Smooth muscle cell of the coronary artery (primary cell): ENCODE data around the gene PEX3. TPM values are rescaled to one million over a fixed set of nuclear protein-coding genes. Genes with fewer than 3 reads are reported as not detected.

Experiments
- total RNA-seq: library from RNA; depleted of rRNA; stranded (reverse); fragments of >200 nt; gene quantifications from 2 replicates; pipeline ENCODE4 v1.2.3, GENCODE V29; 2014; ENCODE audit warnings: low replicate concordance

The PEX3 gene, protein sequence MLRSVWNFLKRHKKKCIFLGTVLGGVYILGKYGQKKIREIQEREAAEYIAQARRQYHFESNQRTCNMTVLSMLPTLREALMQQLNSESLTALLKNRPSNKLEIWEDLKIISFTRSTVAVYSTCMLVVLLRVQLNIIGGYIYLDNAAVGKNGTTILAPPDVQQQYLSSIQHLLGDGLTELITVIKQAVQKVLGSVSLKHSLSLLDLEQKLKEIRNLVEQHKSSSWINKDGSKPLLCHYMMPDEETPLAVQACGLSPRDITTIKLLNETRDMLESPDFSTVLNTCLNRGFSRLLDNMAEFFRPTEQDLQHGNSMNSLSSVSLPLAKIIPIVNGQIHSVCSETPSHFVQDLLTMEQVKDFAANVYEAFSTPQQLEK
- 15.0 and 24.8 TPM in 2 replicates for total RNA-seq

DNA sequence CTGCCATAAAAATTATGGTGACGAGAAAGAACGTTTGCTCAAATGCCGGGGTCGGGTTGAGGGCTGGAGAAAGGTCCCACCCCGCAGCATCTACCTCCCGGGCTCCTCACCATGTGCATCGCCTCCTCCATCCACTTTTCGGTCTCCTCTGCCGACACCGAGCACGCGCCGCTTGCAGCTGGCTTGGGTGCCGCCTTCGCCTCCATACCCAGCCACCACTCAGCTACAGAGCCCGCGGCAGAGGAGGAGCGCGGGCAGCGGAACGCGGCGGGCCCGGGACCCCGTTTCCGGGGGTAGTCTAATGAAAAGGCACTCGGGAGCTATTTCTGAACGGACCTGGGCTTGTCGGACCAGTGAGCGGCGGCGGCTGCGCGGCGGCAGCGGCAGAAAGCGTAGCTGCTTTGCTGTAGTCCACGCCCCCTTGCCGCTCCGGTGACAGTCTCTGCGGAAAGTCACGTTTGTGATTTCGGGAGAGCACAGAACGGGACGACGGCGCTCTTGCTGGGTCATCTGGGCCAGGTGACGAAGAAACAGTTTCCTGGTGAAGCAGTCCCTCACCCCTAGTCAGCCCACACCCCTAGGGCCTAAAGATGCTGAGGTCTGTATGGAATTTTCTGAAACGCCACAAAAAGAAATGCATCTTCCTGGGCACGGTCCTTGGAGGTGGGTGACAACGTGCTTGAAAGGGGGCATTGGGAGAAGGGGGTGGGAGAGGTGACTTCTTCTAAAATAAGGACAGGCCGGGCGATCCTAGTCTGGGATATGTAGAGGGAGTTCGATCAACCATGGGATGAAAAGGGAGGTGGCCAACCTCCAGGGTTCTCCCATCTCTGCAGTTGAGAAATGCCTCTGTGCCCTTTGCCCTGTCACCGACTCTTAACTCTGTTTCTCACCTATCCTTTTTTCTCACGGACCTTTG is at the start of gene PEX3, which contains the start of gene ADAT2:
Gene PEX3 (plus strand): TSS at position 353 of the 919 bp plus-strand sequence. CDS start 238 bp downstream, at position 591.
Gene ADAT2 (minus strand): TSS at position 243 of the 919 bp plus-strand sequence. CDS start 37 bp downstream, at position 206.

DNA sequence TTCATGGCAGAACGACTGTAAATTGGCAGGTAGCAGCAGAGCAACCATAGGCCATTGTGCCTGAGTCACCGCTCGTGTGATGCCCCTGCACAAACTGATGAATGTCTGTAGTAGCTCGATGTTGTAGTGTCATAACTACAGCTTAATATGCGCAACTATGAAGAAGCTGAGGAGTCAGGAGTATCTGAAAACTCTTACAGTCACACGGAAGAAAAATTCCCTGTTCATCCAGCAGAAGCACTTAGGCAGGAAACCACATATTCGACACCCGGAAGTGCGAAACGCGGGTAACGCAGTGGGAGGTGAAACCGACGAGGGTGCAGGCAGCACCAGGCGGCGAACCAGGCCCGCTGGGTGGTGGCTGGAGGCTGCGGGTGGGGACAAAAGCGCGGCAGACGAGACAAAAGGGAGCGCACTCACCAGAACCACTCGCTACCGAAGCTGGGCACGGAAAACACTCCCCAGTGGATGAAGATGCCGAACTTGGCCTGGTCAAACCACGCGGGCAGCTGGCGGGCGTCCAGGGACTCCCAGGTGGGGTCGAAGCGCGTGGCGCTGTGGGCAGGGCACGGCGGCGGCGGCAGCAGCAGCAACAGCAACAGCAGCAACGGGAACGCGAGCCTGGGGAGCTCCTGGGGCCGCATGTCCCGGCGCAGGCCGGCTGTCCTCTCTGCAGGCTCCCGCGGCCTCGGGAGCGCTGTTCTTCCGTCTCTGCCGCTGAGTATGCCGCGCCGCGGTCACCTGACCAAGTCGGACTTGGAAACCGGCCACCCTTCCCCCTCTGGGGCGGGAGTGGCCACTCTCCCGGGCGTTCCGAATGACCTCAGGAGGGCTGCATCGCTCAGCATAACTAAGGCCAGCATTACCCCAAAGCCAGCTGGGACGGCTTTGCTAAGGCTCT is 60.6 kb downstream of the PEX3 start, which contains the start of gene FUCA2:
Gene FUCA2 (minus strand): TSS at position 730 of the 901 bp plus-strand sequence. CDS start 86 bp downstream, at position 644.

Other genes starting within 250 kb of the PEX3 start
- gene ADAT2, start 110 bp upstream of the PEX3 start, total RNA-seq = 2.0 and 2.6 TPM in 2 replicates
- gene FUCA2, start 60.9 kb downstream of the PEX3 start, total RNA-seq = 26.0 and 29.9 TPM in 2 replicates
- gene PHACTR2, start 227.2 kb downstream of the PEX3 start, total RNA-seq = 16.0 and 77.6 TPM in 2 replicates